ENCODE data around the gene AK4. TPM values are rescaled to one million over a fixed set of nuclear protein-coding genes. Genes with fewer than 3 reads are reported as not detected.

AK4 gene
- total RNA-seq, 1 donor from 2014 or later: 51.9 TPM

DNA sequence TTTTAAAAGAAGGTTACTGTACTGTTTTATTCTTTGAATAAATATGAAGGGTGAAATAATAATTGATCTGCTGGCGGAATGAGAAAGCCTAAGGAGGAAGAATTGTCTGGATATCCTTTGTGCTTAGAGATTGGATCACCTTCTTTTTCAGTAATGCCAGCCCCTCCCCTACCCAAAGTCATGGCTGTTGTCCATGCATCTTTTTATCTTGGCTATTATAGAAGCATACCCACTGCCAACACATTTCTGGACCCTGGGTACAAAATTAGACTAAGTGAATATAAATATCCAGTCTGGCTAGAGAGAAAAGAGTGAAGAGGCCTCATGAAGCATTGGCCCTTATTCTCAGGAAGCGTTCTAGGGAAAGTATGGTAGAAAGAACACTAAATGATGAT, 28.1 kb downstream of the AK4 start:
- DNase-seq (ENCODE audit: low spot score): no peak

DNA sequence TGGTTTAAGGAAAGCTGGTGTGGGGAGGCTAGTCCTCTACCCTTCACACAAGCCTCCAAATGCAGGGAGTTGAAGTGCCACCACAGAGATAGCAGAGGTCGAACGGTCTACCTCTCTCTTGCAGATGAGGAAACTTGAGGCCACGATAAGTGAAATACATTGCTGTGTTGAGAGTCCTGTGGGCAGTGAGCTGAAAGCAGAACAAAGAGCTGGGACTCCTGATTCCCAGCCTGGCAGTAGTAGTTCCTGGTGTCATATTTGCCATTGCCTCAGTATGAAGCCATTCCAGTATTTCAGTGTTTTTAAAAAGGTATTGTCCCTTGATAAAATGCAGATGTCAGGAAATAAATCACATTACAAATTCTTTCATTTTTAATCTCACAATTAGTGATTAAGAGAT, 28.6 kb downstream of the AK4 start:
- no peak for DNase-seq (ENCODE audit: low spot score)

DNA sequence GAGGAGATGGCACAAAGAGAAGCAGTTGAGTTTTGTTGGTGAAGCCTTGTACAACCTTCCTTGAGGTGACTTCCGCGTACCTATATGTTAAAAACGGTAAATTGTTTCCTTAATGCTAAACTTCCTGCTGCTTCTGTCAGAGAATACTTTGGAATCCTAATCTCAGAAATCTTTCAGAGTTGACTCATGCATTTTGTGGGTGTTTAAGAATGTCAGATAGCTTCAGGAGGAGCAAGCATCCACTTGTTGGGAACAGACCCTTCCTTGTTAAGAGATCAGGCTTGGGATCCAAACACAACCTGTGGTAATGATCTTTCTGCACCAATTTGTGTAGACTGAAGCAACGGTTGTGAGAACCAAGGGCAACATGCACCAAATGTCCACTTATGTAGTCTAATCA, 29.5 kb downstream of the AK4 start:
- no peak for DNase-seq (ENCODE audit: low spot score)

DNA sequence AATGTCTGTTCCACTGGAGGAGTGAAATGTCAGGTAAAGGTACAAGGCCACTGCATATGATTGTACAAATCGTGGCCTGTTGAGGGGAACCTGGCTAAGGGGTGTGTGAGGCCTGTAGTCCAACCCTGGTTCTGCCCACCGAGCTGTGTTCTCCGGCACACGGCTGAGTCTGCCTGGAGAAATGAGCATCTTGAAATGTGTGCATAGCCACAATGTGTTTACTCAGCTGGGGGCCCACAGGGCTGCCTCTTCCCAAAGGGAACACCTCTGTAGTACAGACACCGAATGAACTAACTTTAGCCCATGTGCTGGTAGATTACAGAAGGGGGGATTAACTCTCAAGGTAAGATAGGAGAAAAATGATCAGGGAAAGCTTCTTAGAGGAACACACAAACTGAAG, 30.2 kb downstream of the AK4 start:
- no peak for DNase-seq (ENCODE audit: low spot score)

DNA sequence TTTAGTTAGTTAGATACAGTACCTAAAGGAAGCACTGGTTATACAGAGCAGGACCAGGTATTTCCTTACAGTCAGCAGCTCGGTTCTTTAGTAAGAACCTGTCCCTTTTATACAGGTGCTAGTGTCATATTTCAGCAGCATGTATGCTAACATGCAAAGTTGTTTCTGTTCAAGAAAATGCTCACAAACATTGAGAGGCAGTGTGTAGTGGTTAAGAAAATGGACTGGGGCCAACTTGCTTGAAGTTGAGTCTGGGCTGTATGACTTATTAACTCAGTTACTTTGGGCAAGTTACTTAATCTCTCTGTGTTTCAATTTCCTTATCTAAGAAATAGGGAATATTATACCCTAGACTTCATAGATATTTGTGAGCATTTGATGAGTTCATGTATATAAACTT, 31.1 kb downstream of the AK4 start:
- no peak for DNase-seq (ENCODE audit: low spot score)

DNA sequence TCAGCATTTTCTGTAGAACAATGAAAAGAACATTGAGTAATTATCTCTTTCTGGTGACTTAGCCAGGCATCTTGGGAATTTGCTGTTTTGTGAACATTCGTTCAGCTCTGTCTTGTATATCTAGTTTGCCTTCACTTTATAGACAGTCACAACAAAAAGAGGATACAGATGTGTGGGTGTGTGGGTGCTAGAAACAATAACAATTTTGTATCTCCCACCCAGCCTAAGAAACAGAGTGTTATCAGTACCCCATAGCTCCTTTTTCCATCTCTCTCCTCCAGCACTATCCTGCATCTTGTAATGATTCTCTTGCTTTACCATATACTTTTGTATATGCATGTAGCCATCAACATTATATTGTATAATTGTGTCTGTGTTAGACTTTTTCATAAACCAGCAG, 33.0 kb downstream of the AK4 start:
- DNase-seq (ENCODE audit: low spot score): no peak

DNA sequence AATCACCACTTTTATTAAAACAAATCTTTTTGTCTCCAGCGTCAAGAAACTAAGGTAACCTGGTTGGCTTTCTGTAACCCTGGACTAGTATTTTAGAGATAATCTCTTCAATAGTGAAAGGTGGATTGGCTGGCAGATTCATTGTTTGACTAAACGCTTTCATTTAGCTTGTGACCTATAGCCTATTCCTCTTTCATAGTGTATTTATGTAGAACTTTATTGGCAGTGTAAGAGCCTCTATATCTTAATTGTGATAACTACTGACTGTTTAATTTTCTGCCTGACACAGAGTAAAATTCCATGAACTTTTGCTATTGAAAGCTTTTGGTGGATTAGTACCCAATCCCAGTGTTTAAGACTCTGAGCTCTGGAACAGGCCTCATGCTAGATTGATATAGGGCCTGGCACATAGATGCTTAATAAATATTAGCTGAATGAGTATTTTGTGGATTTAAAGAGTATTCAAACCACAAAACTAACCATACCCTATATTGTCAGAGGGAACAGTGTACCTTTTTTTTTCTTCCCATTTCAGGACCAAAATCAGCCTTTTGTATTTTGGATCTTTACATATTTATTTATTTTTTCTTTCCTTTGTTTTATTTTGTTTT, 34.8 kb downstream of the AK4 start:
- DNase-seq (ENCODE audit: low spot score): no peak

DNA sequence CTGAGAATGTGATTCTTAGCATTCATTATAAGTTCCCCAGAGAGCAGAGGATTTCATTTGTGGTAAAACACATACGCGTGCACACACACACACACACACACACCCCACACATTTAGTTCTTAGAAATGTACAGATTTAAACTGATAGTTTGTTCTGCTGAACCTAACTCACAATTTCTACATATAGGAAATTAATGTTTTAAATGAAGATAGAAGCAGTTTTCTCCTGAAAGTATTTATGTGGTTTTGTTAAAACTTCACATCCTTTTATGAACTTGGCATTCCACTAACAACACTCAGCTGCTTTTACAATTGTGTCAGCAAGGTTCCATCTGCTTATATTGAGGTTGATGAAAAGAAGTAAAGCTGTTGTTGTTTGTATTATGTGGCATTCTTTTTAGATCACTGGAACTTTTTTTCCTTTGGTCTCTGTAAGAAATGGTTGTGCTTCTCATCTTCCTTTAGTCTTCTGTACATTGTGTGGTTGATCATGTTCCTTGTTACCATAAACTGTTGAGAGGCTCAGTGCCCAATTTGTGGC, 41.6 kb downstream of the AK4 start:
- no peak for DNase-seq (ENCODE audit: low spot score)

DNA sequence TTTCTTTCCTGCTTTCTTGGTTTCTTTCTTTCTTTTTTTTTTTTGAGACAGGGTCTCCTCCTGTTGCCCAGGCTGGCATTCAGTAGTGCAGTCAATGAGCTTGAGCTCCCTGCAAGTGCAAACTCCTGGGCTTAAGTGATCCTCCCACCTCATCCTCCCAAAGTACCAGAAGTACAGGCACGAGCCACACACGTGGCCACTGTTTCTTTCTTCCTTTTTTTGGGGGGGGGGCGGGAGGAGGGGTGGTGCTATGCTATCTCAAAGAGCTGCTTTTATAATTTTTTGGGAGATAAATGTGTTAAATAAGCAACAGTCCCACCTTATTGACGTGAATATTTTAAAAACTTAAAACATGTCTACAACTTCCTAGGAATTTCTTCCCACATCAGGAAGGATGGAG, 42.2 kb downstream of the AK4 start:
- DNase-seq (ENCODE audit: low spot score): no peak

DNA sequence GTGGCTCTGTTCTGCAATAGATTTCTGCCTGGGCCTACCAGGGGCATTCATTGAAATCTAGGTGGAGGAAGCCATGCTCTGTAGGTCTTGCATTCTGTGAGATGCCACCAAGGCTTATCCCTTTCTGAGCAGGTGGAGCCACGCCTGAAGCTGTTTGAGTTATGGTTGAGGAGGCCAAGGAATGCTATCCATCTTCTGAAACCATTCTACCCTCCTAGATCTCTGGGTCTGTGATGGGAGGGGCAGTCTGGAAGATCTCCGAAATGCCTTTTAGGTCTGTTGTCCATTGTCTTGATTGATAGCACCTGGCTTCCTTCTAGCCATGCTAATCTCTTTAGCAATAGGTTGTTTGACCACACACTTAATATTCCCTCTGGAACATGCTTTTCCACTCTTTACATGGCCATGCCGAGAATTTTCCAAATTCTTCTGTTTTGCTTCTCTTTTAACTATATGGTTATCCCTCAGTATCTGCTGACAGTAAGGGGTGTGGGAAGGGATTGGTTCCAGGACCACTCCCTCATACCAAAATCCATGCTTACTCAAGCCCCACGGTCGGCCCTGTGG, 45.2 kb downstream of the AK4 start:
- DNase-seq (ENCODE audit: low spot score): no peak

DNA sequence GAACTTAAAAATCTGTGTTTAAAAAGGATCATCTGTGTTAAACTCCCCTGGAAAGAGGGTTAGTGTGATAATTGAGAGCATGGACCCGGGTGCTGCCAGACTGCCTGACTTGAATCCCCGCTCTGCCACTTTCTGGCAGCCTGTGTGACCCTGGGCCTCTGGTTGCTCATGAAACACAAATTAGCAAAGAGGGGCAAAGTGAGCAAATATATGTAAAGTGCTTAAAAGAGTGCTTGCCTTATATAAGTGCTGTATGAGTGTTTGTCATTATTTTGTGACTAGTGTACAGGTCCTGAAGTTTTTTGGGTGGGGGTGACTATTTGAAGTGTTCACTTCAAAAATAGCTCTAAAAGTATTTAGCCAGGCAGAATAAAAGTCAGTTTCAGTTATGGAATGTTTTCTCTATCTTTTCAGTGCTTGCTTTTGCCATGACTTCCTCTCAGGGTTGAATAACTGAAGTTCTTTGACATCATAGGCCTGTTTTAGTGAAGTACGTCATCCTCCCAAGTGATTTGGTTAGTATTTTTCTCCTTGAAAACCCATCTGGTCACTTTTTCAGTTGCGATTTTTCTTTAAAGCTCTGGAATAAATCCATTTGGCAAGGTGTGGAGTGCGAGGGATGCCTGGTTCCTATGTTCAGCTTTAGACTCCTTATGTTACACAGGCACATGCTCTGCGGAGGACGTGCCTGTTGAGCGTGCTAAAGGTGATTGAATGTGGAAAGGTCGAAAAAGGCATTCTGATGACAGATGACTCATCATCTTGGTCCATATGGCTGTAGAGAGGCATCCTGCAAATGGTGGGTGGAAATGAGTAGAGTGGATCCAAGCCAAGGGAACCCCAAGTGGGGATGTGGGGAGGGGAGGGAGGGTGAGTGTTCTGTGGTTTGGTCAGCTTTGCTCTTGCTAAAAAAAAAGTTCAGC, 47.8 kb downstream of the AK4 start:
- DNase-seq (ENCODE audit: low spot score): no peak

DNA sequence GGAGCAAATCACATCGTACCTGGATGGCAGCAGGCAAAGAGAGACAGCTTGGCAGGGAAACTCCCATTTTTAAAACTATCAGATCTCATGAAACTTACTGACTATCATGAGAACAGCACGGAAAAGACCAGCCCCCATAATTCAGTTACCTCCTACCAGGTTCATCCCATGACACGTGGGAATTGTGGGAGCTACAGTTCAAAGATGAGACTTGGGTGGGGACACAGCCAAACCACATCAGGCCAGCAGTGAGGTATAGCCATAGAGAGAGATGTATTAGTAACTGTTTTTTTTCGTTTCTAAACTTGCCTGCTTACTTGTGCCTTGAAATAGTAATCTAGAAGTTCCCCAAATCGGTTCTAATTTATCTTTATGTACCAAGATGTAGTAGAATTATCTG, 48.9 kb downstream of the AK4 start:
- no peak for DNase-seq (ENCODE audit: low spot score)

DNA sequence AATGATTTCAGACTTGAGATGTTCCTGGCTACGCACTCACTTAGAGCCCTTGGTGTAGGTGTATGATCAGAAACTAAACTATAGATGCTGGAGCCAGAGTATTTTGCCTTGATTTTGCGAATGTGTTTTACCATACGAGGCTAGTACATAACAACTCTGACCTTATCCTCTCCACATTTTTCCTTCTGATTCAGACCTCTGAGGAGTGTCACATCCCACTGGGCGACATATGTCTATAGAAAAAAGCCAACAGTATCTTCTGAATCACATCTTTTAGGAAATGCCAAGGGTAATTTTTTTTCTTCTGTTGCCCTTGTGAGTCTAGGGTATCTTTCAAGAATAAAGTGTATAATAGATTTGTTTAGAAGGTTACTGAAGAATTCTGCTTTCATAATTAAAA, 49.6 kb downstream of the AK4 start:
- DNase-seq (ENCODE audit: low spot score): no peak

DNA sequence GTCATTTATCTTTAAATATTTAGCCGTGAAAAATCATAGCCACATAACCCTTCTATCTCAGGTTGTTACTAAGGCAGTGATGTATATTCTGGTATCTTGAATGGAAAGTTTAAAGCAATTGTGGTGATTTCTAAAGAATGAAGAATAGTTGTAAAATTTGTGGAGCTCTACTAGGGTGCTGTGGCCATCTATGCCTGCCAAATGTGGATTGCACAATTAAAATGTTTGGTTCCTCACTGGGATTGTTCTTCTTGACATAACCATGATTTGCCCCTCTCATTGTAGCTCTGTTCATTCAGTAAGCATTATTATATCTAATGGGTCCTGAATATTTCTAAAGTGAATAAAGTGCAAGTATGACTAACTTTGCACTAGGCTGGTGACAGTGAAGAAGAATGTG, 50.1 kb downstream of the AK4 start:
- no peak for DNase-seq (ENCODE audit: low spot score)

DNA sequence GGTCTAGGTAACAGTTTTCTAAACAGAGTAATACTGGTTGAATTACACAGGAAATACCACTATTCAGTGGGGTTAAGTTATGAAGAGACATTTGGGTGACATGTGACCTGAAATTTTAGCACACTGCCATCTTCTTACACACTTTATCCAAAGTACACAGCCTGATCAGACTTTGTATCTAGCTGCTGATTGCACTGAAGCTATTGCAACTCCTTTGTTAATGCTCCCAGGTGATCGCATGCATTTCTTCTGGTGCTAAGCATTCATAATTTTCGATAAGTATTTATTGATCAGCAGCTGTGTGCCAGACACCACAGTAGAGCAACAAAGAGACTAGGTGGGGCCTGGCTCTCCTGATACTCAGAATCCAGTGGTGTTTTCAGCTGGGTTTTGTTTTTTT, 52.4 kb downstream of the AK4 start:
- no peak for DNase-seq (ENCODE audit: low spot score)

DNA sequence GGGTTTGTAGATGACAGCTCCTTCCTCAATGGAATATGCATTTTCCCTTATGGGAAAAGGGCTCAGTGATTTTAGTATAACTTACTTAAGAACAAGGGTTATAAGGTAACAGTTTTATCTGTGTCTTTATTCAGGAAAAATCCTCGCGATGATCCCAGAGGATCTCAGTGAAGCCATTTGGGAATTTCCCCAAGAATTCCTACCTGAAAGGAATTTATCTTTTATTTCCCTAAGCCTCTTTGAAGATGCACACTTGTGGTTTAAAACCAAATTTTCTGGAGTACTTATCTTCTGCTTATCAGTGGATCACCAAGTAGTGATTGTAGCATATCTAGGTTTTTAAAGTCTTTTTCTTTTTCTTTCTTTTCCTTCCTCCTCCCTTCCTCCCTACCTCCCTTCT, 58.8 kb downstream of the AK4 start:
- no peak for DNase-seq (ENCODE audit: low spot score)

DNA sequence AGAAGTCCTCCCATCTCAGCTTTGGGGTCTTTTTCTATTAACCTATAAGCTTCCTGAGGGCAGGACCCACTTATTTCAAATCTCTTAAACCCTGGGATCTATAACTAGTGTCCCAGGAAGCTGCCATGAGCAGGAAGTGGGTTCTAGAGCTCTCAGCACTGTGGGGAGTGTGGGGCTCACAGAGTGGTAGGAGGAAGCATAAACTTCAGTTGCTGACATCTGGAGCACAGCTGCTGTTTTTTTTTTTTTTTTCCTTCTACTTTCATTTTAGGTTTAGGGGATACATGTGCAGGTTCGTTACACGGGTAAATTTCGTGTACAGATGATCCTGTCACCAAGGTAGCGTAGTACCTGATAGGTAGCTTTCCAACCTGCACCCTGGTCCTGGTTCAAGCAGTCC, 59.3 kb downstream of the AK4 start:
- DNase-seq (ENCODE audit: low spot score): no peak

DNA sequence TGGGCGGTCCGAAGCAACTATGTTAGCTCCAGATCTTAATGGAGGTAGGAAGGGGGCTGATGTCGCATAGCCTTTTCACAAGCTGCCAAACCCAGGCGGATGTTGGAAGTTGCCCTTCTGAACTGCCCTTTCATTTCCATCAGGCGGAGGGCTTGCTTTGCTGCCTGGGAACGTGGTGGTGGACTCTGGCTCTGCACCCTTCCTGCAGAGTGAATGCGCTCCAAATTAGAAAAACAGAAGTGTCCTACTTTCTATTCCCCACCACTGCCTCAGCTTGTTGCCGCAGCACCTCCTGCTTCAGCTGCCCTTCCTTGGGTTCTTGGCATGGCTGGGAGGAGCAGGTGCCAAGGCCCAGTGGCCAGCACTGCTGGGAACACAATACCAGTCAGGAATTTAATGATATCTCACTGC, 60.6 kb downstream of the AK4 start:
- DNase-seq (ENCODE audit: low spot score): no peak

DNA sequence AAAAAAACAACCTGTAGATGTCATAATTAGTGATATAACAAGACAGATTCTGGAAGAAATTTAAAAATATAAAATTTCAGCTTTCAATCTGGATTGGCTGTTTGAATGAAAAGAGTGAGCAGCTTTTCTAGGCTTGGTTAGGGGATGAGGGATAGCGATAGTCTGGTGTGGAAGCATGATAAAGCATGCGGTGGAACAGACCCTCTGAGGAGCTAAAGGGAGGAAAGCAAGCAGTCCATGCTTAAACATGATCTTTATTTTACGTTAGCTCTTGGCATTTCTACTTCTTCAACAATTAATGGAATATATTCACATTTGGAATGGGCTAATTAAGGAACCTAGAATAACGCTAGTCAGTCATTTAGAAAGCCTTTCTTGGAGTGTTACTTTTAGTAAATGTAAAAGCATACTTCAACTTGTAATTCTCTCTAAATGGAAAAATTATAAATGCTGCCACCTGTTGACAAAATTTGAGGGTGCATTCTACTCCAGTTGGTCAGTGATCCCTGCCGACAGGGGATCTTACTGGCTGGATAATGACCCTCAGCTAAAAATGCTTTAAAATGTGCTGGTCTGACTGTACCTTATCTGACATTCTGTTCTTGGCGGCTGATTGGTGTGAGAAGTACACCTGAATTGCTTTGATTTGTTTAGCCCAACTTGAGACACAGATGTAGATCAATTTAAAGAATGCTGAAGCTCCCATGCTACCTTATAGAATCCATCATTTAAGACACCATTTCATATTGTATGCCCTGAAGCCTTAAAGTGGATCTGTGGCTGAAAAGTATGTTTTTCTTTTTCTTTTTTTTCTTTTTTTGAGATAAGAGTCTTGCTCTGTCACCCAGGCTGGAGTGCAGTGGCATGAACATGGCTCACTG, 61.2 kb downstream of the AK4 start:
- DNase-seq (ENCODE audit: low spot score): no peak

DNA sequence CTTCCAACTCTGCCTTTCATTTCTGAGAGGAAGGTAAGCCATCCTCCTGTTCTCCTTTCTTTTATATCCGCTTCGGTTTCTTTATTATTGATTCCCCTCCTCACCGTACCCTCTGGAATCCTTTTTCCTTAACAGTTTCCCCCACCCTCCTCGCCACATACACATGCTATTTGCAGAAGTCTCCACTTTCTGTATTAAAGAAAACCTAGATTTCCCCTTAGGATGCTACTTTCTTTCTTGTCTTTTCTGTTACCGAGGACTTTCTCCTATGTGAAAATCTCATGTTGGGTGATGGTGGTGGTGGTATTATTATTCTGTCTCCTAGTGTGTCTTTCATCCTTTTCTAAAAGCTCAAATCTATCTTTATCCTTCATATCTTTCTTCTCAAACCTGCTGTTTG, 62.3 kb downstream of the AK4 start:
- no peak for DNase-seq (ENCODE audit: low spot score)

DNA sequence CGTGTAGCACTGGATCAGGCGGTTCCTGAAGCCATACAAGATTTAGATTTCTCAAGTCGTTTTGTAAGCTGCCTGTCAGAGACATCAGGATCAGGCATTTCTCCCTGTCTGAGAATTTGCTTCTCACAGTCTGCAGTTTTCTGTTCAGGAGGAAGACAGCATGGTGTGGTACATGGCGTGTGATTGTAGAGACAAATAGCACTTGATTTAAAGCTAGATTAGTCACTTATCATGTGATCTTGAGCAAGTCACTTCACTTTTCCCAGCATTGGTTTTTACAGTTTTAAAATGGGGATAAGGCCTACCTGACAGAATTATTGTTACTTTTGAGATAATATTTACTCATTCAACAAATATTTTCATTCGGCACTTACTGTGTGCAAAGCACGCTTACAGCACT, 63.3 kb downstream of the AK4 start:
- no peak for DNase-seq (ENCODE audit: low spot score)

Measured in ureter (tissue), 1 donor.